HG03439 (cell line): Measurements from ENCODE around the gene NAA20.

ENCODE experiments used
- ATAC-seq: cut with Tn5 transposase; IDR thresholded peaks from one replicate; pipeline ENCODE4 v1.9.1; 2021; ENCODE audit warnings: mild to moderate bottlenecking, moderate library complexity; ENCODE audit not compliant: unreplicated experiment

Gene NAA20

GRCh38 chr20:20017001-20017843 lies at the start of gene NAA20:
TSS of gene NAA20 (plus strand) at chr20:20017362. CDS start at chr20:20017397, 35 bp downstream.
- peak; percentile 92 for ATAC-seq

GRCh38 chr20:19967445-19967844 lies 49.7 kb upstream of the NAA20 start:
- no peak for ATAC-seq

- ATAC-seq: no peak
These were observed 49.1 kb upstream of the NAA20 start for GRCh38 chr20:19968028-19968427.

GRCh38 chr20:19968466-19969073 lies 48.6 kb upstream of the NAA20 start:
- ATAC-seq: no peak

GRCh38 chr20:19969106-19969505 lies 48.1 kb upstream of the NAA20 start:
- ATAC-seq: no peak

- no peak for ATAC-seq
These were observed 47.5 kb upstream of the NAA20 start for GRCh38 chr20:19969507-19970255.

- no peak for ATAC-seq
These were observed 46.9 kb upstream of the NAA20 start for GRCh38 chr20:19970256-19970765.

GRCh38 chr20:19971116-19971515 lies 46.0 kb upstream of the NAA20 start:
- ATAC-seq: no peak

GRCh38 chr20:19973961-19974629 lies 43.1 kb upstream of the NAA20 start:
- ATAC-seq: no peak

- ATAC-seq: no peak
These were observed 42.3 kb upstream of the NAA20 start for GRCh38 chr20:19974630-19975435.

- no peak for ATAC-seq
These were observed 41.7 kb upstream of the NAA20 start for GRCh38 chr20:19975436-19975799.

GRCh38 chr20:19975901-19976300 lies 41.3 kb upstream of the NAA20 start:
- no peak for ATAC-seq

GRCh38 chr20:19976595-19977372 lies 40.4 kb upstream of the NAA20 start:
- ATAC-seq: no peak

GRCh38 chr20:19977373-19977770 lies 39.8 kb upstream of the NAA20 start:
- no peak for ATAC-seq

GRCh38 chr20:19978511-19979210 lies 38.5 kb upstream of the NAA20 start:
- no peak for ATAC-seq

- no peak for ATAC-seq
These were observed 36.1 kb upstream of the NAA20 start for GRCh38 chr20:19981031-19981451.

GRCh38 chr20:19986419-19986818 lies 30.7 kb upstream of the NAA20 start:
- ATAC-seq: no peak

- no peak for ATAC-seq
These were observed 30.1 kb upstream of the NAA20 start for GRCh38 chr20:19987046-19987445.

GRCh38 chr20:19990850-19991249 lies 26.3 kb upstream of the NAA20 start:
- ATAC-seq: no peak
